Left cardiac atrium (tissue), 4 donors: ENCODE results near the gene SMG5. TPM values are rescaled to one million over a fixed set of nuclear protein-coding genes. Genes with fewer than 3 reads are reported as not detected.
"Not testable (repeated sequence)": the region's sequence is repeated elsewhere in the genome, so short reads cannot be mapped to it uniquely, and the experiment has no call there.

Source experiments
- ATAC-seq, 2 donors: fragments of 200-7000 bp; cut with Tn5 transposase; one replicate each; pipeline ENCODE4 v1.9.1; 2020; ENCODE audit warnings: mild to moderate bottlenecking in 2 of 2, moderate library complexity in 2 of 2
- DNase-seq: peaks from one replicate; pipeline ENCODE4 v3.0.0-alpha.2; 2020
- intact Hi-C, 2 donors: fragments of 100-400 bp; cut with DNase I; formaldehyde crosslinking; loops; one replicate each; pipeline versions ENCODE4 v1.14.1 to v1.15.1; 2022 to 2023
- total RNA-seq, 2 donors: library from RNA; stranded (reverse); fragmentation: NEBNext Ultra II Directional; extraction: Animal tissue kit (Norgen Biotek cat#: 25700); gene quantifications; one replicate each; pipeline ENCODE4 v1.2.1, GENCODE V29; 2021
- donor health status: DM: no; HTN: yes; CAD: no.
- donor health status: DM: no; HTN: yes; CAD: no; lungs with severe emphysema.
- donor health status: DM: yes; HTN: yes; CAD: no.
- donor health status: Dilated cardiomyopathy.

SMG5 gene
- total RNA-seq, 2 donors from 2014 or later: 65.9 to 66.4 TPM

GRCh38 chr1:156226782-156227181 is 55.8 kb downstream of the SMG5 start:
- no peak for ATAC-seq
- intact Hi-C loops: loop anchor here in 1 of 2 donors (5.0 kb wide), 2 partner anchors 79 to 134 kb away; no protein-coding TSS in a partner anchor
- DNase-seq: no peak

GRCh38 chr1:156226116-156226538 is 56.5 kb downstream of the SMG5 start:
- ATAC-seq: no peak

GRCh38 chr1:156225677-156226014 is 57.0 kb downstream of the SMG5 start:
- ATAC-seq (no peak), DNase-seq (no peak)
- intact Hi-C loops: loop anchor here (1.0 to 5.0 kb wide), 4 partner anchors 78 to 135 kb away; no protein-coding TSS in a partner anchor

More at GRCh38 chr1:156226116-156226538, 56.5 kb downstream of the SMG5 start:
- no peak for DNase-seq
- intact Hi-C loops: loop anchor here in 1 of 2 donors (5.0 kb wide), 2 partner anchors 79 to 134 kb away; no protein-coding TSS in a partner anchor

- no peak for ATAC-seq
- intact Hi-C loops: no loop called here
These were observed 60.5 kb downstream of the SMG5 start for GRCh38 chr1:156221986-156222692.

GRCh38 chr1:156220226-156220625 is 62.4 kb downstream of the SMG5 start:
- DNase-seq (no peak), ATAC-seq (no peak)
- intact Hi-C loops: no loop called here

More at GRCh38 chr1:156221986-156222692, 60.5 kb downstream of the SMG5 start:
- no peak for DNase-seq

- no peak for ATAC-seq
- DNase-seq: no peak
- intact Hi-C loops: no loop called here
These were observed 64.8 kb downstream of the SMG5 start for GRCh38 chr1:156217871-156218270.

GRCh38 chr1:156216361-156217086 is 66.1 kb downstream of the SMG5 start:
- ATAC-seq, DNase-seq, intact Hi-C loops: not testable (repeated sequence)

- DNase-seq: no peak
These were observed 68.4 kb downstream of the SMG5 start for GRCh38 chr1:156214024-156214748.

GRCh38 chr1:156213644-156213966 is 69.0 kb downstream of the SMG5 start:
- ATAC-seq (no peak), DNase-seq (no peak)
- intact Hi-C loops: loop anchor here in 1 of 2 donors (5.0 kb wide), 1 partner anchor 51 kb away; no protein-coding TSS in a partner anchor

More at GRCh38 chr1:156214024-156214748, 68.4 kb downstream of the SMG5 start:
- ATAC-seq: no peak
- intact Hi-C loops: loop anchor here in 1 of 2 donors (5.0 kb wide), 1 partner anchor 52 kb away; no protein-coding TSS in a partner anchor

GRCh38 chr1:156212833-156213643 is 69.6 kb downstream of the SMG5 start, which contains the start of gene PMF1:
TSS of gene PMF1 (plus strand) at chr1:156213007. CDS start at chr1:156213016, 9 bp downstream.
- peak; percentile 98 to 99 for ATAC-seq

GRCh38 chr1:156212130-156212529 is 70.5 kb downstream of the SMG5 start:
- no peak for ATAC-seq
- no peak for DNase-seq
- intact Hi-C loops: loop anchor here in 1 of 2 donors (5.0 kb wide), 1 partner anchor 50 kb away; no protein-coding TSS in a partner anchor

More at GRCh38 chr1:156212833-156213643, 69.6 kb downstream of the SMG5 start, which contains the start of gene PMF1:
- intact Hi-C loops: loop anchor here in 1 of 2 donors (5.0 kb wide), 1 partner anchor 51 kb away; no protein-coding TSS in a partner anchor
- DNase-seq: peak; percentile 99

- no peak for DNase-seq
- no peak for ATAC-seq
- intact Hi-C loops: loop anchor here in 1 of 2 donors (5.0 kb wide), 1 partner anchor 49 kb away; no protein-coding TSS in a partner anchor
These were observed 71.4 kb downstream of the SMG5 start for GRCh38 chr1:156211243-156211642.

GRCh38 chr1:156204686-156205085 is 77.9 kb downstream of the SMG5 start:
- DNase-seq (no peak), ATAC-seq (peak in 1 of 2 donors; percentile 41)
- intact Hi-C loops: no loop called here

GRCh38 chr1:156203331-156203730 is 79.3 kb downstream of the SMG5 start:
- ATAC-seq: peak; percentile 55 to 86
- intact Hi-C loops: no loop called here

GRCh38 chr1:156200044-156200443 is 82.6 kb downstream of the SMG5 start:
- intact Hi-C loops: no loop called here
- DNase-seq: no peak
- no peak for ATAC-seq

More at GRCh38 chr1:156203331-156203730, 79.3 kb downstream of the SMG5 start:
- no peak for DNase-seq
